HG03139 (cell line): ENCODE measurements around the gene PFKFB4.

ENCODE experiments used
- ATAC-seq: cut with Tn5 transposase; IDR thresholded peaks from one replicate; pipeline ENCODE4 v1.9.1; 2021; ENCODE audit not compliant: unreplicated experiment

Gene PFKFB4

GRCh38 chr3:48585411-48585810 lies 28.8 kb upstream of the PFKFB4 start:
- no peak for ATAC-seq

GRCh38 chr3:48584836-48585235 lies 28.2 kb upstream of the PFKFB4 start:
- ATAC-seq: no peak

- ATAC-seq: no peak
Measured at GRCh38 chr3:48581621-48582481, 25.2 kb upstream of the PFKFB4 start.

- no peak for ATAC-seq
Measured at GRCh38 chr3:48576647-48577046, 20.0 kb upstream of the PFKFB4 start.

GRCh38 chr3:48575366-48575765 lies 18.8 kb upstream of the PFKFB4 start:
- ATAC-seq: no peak

- ATAC-seq: no peak
Measured at GRCh38 chr3:48573973-48574585, 17.5 kb upstream of the PFKFB4 start.

- no peak for ATAC-seq
Measured at GRCh38 chr3:48572517-48572916, 15.9 kb upstream of the PFKFB4 start.

- ATAC-seq: no peak
Measured at GRCh38 chr3:48571938-48572337, 15.3 kb upstream of the PFKFB4 start.

GRCh38 chr3:48569808-48570450 lies 13.3 kb upstream of the PFKFB4 start:
- ATAC-seq: no peak

GRCh38 chr3:48569400-48569799 lies 12.8 kb upstream of the PFKFB4 start:
- no peak for ATAC-seq

- no peak for ATAC-seq
Measured at GRCh38 chr3:48568476-48568875, 11.9 kb upstream of the PFKFB4 start.

- ATAC-seq: no peak
Measured at GRCh38 chr3:48567500-48567899, 10.9 kb upstream of the PFKFB4 start.

GRCh38 chr3:48567090-48567489 lies 10.5 kb upstream of the PFKFB4 start:
- no peak for ATAC-seq

GRCh38 chr3:48566401-48566760 lies 9.8 kb upstream of the PFKFB4 start:
- ATAC-seq: no peak

GRCh38 chr3:48565591-48566400 lies 9.2 kb upstream of the PFKFB4 start:
- ATAC-seq: no peak

- ATAC-seq: no peak
Measured at GRCh38 chr3:48565186-48565585, 8.6 kb upstream of the PFKFB4 start.

- no peak for ATAC-seq
Measured at GRCh38 chr3:48564667-48565066, 8.1 kb upstream of the PFKFB4 start.

- no peak for ATAC-seq
Measured at GRCh38 chr3:48564022-48564421, 7.4 kb upstream of the PFKFB4 start.

- ATAC-seq: no peak
Measured at GRCh38 chr3:48563382-48563918, 6.8 kb upstream of the PFKFB4 start, which contains the start of gene UCN2. TSS of gene UCN2 (minus strand) at chr3:48563781. CDS start at chr3:48563124, 657 bp downstream.

GRCh38 chr3:48562367-48563095 lies 5.9 kb upstream of the PFKFB4 start:
- no peak for ATAC-seq
